ENCODE results near the gene PLCB1.

GRCh38 chr20:8423482-8423881, 291.4 kb downstream of the PLCB1 start:
- TF ChIP-seq CTCF (IDR thresholded peaks at IDR 0.05) (no peak), POLR2AphosphoS5 (IDR thresholded peaks at IDR 0.05) (no peak), POLR2A (IDR thresholded peaks at IDR 0.05) (no peak)

Measured in breast epithelium (tissue), 3 donors.